ENCODE data around the gene IGFBP6. TPM values are rescaled to one million over a fixed set of nuclear protein-coding genes. Genes with fewer than 3 reads are reported as not detected.

The IGFBP6 gene
- total and polyA plus RNA-seq, 8 donors, result 2.2 to 32.8 (median 14.6) TPM

- FAIRE-seq (no peak), DNase-seq (peak in 4 of 6 donors; percentile 17 to 70 (median 30)), ATAC-seq (no peak)
- Histone ChIP-seq H3K27ac (no peak overlapping the region), H3K4me1 (peaks cover 18 to 22% (median 22%) of the 10 kb centered on the region in 3 donors), H3K27me3 (no peaks in the 10 kb centered on the region), H3K4me3 (no peak overlapping the region), H3K36me3 (peaks cover 0 to 17% (median 14%) of the 10 kb centered on the region in 3 donors), H3K9me3 (no peaks in the 10 kb centered on the region)
- TF ChIP-seq, protein P1, sequence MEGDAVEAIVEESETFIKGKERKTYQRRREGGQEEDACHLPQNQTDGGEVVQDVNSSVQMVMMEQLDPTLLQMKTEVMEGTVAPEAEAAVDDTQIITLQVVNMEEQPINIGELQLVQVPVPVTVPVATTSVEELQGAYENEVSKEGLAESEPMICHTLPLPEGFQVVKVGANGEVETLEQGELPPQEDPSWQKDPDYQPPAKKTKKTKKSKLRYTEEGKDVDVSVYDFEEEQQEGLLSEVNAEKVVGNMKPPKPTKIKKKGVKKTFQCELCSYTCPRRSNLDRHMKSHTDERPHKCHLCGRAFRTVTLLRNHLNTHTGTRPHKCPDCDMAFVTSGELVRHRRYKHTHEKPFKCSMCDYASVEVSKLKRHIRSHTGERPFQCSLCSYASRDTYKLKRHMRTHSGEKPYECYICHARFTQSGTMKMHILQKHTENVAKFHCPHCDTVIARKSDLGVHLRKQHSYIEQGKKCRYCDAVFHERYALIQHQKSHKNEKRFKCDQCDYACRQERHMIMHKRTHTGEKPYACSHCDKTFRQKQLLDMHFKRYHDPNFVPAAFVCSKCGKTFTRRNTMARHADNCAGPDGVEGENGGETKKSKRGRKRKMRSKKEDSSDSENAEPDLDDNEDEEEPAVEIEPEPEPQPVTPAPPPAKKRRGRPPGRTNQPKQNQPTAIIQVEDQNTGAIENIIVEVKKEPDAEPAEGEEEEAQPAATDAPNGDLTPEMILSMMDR (IDR thresholded peaks at IDR 0.05), result no peak
- intact Hi-C loops (cut with DNase I), result loop anchor here in 2 of 3 donors (5.0 to 10.0 kb wide), 2 partner anchors 34 to 132 kb away; partner anchors contain the start of gene IGFBP6 (in 1 of the 2)
- WGBS, 2 donors, result 82 to 89% methylated on average over 13 to 14 of the region's 14 CpGs
Observed at GRCh38 chr12:53062977-53063707, 34.3 kb upstream of the IGFBP6 start.

GRCh38 chr12:53063708-53064612 is 33.5 kb upstream of the IGFBP6 start:
- peak in 4 of 6 donors; percentile 22 to 70 (median 36) for DNase-seq
- 71 to 76% methylated on average over 13 of the region's 13 CpGs for WGBS, 2 donors
- Histone ChIP-seq H3K9me3 (no peaks in the 10 kb centered on the region), H3K27me3 (no peaks in the 10 kb centered on the region), H3K36me3 (peaks cover 0 to 17% (median 14%) of the 10 kb centered on the region in 3 donors), H3K27ac (peak overlapping the region in 1 of 4 donors; percentile 1), H3K4me1 (peaks cover 18 to 22% (median 22%) of the 10 kb centered on the region in 3 donors), H3K4me3 (no peak overlapping the region)
- TF ChIP-seq, protein P1 (IDR thresholded peaks at IDR 0.05), result no peak
- no peak for FAIRE-seq
- intact Hi-C loops (cut with DNase I), result loop anchor here in 2 of 3 donors (5.0 to 10.0 kb wide), 2 partner anchors 33 to 131 kb away; partner anchors contain the start of gene IGFBP6 (in 1 of the 2)
- ATAC-seq, result no peak

DNA sequence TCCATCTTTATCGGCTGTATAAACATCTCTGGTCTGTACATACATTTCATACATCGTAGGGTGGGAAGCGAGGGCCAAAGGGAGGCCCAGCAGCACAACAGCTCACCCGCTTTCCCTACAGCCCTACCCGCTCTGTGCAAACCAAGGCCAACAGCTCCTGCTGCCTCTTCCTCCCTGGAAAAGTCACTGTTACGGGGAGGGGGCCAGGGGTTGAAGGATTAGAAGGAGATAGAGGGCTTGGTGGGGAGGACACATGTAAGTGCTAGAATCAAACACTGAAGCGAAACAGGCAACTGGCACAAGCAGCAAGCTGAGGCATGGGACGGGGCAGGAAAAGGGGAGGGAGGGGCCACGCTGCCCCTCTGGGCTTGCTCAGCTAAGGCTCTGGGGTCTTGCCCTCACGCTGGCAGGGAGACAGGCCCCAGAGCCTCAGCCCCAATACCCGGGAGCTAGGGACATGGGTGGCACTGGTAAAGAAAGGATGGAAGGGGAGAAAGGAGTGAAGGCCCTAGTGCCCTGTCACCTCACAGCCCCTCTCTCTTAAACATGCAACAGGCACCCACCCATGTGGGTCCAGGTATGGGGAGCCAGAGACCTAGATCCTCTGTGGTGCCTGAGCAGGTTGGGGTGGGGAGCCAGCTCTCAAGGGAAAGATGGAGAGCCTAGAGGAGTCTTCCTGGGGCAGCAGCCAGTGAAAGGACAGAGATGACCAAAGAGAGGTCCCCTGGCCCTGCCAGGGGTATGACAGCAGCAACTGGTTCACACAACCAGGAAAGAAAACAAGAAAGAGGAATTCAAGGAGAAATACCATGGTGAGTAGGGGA is 32.6 kb upstream of the IGFBP6 start:
- FAIRE-seq, result no peak
- Histone ChIP-seq H3K27ac (no peak overlapping the region), H3K36me3 (peaks cover 0 to 17% (median 14%) of the 10 kb centered on the region in 3 donors), H3K27me3 (no peaks in the 10 kb centered on the region), H3K4me3 (no peak overlapping the region), H3K9me3 (no peaks in the 10 kb centered on the region), H3K4me1 (peaks cover 18 to 22% (median 22%) of the 10 kb centered on the region in 3 donors)
- intact Hi-C loops (cut with DNase I), result loop anchor here in 2 of 3 donors (5.0 to 10.0 kb wide), 2 partner anchors 32 to 130 kb away; partner anchors contain the start of gene IGFBP6 (in 1 of the 2)
- WGBS, 2 donors, result 89% methylated on average over 11 of the region's 11 CpGs
- DNase-seq, result peak in 2 of 6 donors; percentile 16 to 18
- TF ChIP-seq, protein P1 (IDR thresholded peaks at IDR 0.05), result no peak
- no peak for ATAC-seq

- H3K36me3 ChIP-seq, result peaks cover 0 to 21% (median 14%) of the 10 kb centered on the region in 3 donors
- peaks cover 18 to 21% (median 21%) of the 10 kb centered on the region in 3 donors for H3K4me1 ChIP-seq
- no peaks in the 10 kb centered on the region for H3K27me3 ChIP-seq
- H3K27ac ChIP-seq, result no peak overlapping the region
- H3K9me3 ChIP-seq, result no peaks in the 10 kb centered on the region
- no peak overlapping the region for H3K4me3 ChIP-seq
- intact Hi-C loops (cut with DNase I), result loop anchor here in 2 of 3 donors (10.0 kb wide), 1 partner anchor 129 kb away; no protein-coding TSS in a partner anchor
- TF ChIP-seq, protein P1 (IDR thresholded peaks at IDR 0.05), result no peak
- FAIRE-seq (no peak), DNase-seq (peak in 3 of 6 donors; percentile 15 to 74 (median 26)), ATAC-seq (no peak)
- WGBS, 2 donors, result 76% methylated on average over 7 of the region's 7 CpGs
Observed at GRCh38 chr12:53065470-53065869, 32.0 kb upstream of the IGFBP6 start.

All from pancreas (tissue), 10 donors.